ENCODE results near the gene BTBD9.

DNA sequence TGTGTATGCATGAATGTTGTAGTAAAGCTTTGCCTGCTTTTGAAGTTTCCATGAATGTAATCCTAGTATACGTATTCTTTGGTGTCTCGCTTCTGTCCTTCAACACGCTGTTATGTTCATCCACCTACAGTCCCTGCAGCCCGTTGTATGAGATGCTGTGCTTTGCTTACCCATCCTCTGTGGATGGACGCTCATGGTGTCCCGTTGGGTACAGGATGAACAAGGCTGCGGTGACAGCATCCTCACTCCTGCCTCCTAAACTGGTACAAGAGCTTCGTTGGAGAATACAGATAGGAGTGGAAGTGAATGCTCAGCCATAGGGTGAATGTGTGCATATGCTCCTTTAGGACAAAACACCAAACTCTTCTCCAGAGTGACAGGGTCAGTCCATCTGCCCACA, 454.0 kb downstream of the BTBD9 start:
- TF ChIP-seq SUZ12 (IDR thresholded peaks at IDR 0.05; ENCODE audit: extremely low read depth, insufficient read depth, insufficient read length) (no peak), ZNF274 (IDR thresholded peaks at IDR 0.05; ENCODE audit: low read depth, low read length) (no peak)

Data from NT2/D1 (cell line).